HG03520 (cell line): Measurements from ENCODE around the gene RNPS1.
"Not testable (repeated sequence)": the region's sequence is repeated elsewhere in the genome, so short reads cannot be mapped to it uniquely, and the experiment has no call there.

ENCODE experiments used
- ATAC-seq: cut with Tn5 transposase; IDR thresholded peaks from one replicate; pipeline ENCODE4 v1.9.1; 2021; ENCODE audit warnings: mild to moderate bottlenecking, moderate library complexity; ENCODE audit not compliant: unreplicated experiment

RNPS1 gene

GRCh38 chr16:2258530-2258929 is 9.4 kb downstream of the RNPS1 start:
- not testable (repeated sequence) for ATAC-seq

GRCh38 chr16:2257726-2258125 is 10.2 kb downstream of the RNPS1 start:
- no peak for ATAC-seq

GRCh38 chr16:2256531-2257140 is 11.3 kb downstream of the RNPS1 start:
- no peak for ATAC-seq

- ATAC-seq: no peak
Observed at GRCh38 chr16:2253293-2253692, 14.6 kb downstream of the RNPS1 start.

- no peak for ATAC-seq
Observed at GRCh38 chr16:2252806-2253148, 15.1 kb downstream of the RNPS1 start.

GRCh38 chr16:2251296-2252111 is 16.4 kb downstream of the RNPS1 start, which contains the start of gene ECI1:
Gene ECI1, minus strand, starts transcription at chr16:2251587. Its CDS starts 21 bp downstream, at chr16:2251566.
- ATAC-seq: peak; percentile 80

GRCh38 chr16:2250652-2251295 is 17.2 kb downstream of the RNPS1 start:
- no peak for ATAC-seq

- ATAC-seq: no peak
Observed at GRCh38 chr16:2246301-2246885, 21.5 kb downstream of the RNPS1 start.

- no peak for ATAC-seq
Observed at GRCh38 chr16:2244926-2245795, 22.8 kb downstream of the RNPS1 start.

- ATAC-seq: no peak
Observed at GRCh38 chr16:2244301-2244700, 23.6 kb downstream of the RNPS1 start.

- no peak for ATAC-seq
Observed at GRCh38 chr16:2243781-2244180, 24.1 kb downstream of the RNPS1 start.

- no peak for ATAC-seq
Observed at GRCh38 chr16:2243031-2243528, 24.8 kb downstream of the RNPS1 start.

- ATAC-seq: no peak
Observed at GRCh38 chr16:2242598-2242997, 25.3 kb downstream of the RNPS1 start.

GRCh38 chr16:2240331-2240730 is 27.6 kb downstream of the RNPS1 start:
- not testable (repeated sequence) for ATAC-seq

GRCh38 chr16:2238838-2239675 is 28.9 kb downstream of the RNPS1 start:
- no peak for ATAC-seq

GRCh38 chr16:2238150-2238837 is 29.6 kb downstream of the RNPS1 start:
- ATAC-seq: no peak

- no peak for ATAC-seq
Observed at GRCh38 chr16:2237493-2238149, 30.3 kb downstream of the RNPS1 start.

GRCh38 chr16:2237102-2237482 is 30.8 kb downstream of the RNPS1 start:
- ATAC-seq: no peak
